ENCODE data around the gene ASB15.

DNA sequence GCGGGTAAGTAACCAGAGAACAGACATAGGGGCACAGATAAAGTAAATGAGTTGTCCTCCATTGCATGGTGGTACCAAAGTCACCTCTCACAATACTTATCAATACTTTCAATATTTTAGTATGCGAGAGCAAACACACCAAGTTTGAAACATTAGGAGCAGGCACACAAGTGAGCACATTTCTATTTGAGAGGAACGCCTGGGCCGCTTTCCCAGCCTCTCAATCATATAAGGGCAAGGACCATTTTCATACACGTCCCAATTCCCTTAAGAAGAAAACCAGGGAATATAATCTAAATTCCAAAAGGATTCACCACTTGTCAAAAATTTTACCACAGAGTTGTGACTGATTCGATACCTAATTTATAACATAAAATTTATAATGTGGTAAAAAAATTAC, 61.6 kb downstream of the ASB15 start:
- no peak for TF ChIP-seq BHLHE40 (IDR thresholded peaks at IDR 0.05; ENCODE audit: borderline replicate concordance)
- TF ChIP-seq FOXA1 (IDR thresholded peaks at IDR 0.05), result no peak
- TF ChIP-seq LEF1 (IDR thresholded peaks at IDR 0.05; ENCODE audit: borderline replicate concordance), result no peak
- no peak for TF ChIP-seq FOXM1 (IDR thresholded peaks at IDR 0.05; ENCODE audit: borderline replicate concordance)
- TF ChIP-seq TARDBP (IDR thresholded peaks at IDR 0.05), result no peak
- TF ChIP-seq SP1 (IDR thresholded peaks at IDR 0.05), result no peak
- no peak for TF ChIP-seq FOXK2 (IDR thresholded peaks at IDR 0.05)
- no peak for TF ChIP-seq NFRKB (IDR thresholded peaks at IDR 0.05)
- TF ChIP-seq ELF4 (IDR thresholded peaks at IDR 0.05), result no peak

All from HEK293T (cell line).